ENCODE measurements around the gene SMCO4. TPM values are rescaled to one million over a fixed set of nuclear protein-coding genes. Genes with fewer than 3 reads are reported as not detected.

The SMCO4 gene
- total and polyA plus RNA-seq, 2 experiments from 2014 or later, result 42.2 to 49.0 TPM

GRCh38 chr11:93484716-93485115 lies 58.5 kb downstream of the SMCO4 start:
- no peak for ATAC-seq
- H3K4me1 Mint-ChIP-seq, result peaks cover 31% of the 10 kb centered on the region

More at GRCh38 chr11:93484716-93485115, 58.5 kb downstream of the SMCO4 start:
- H4K20me1 ChIP-seq (replicated peaks; ENCODE audit: insufficient read depth), result no peaks in the 10 kb centered on the region
- peaks cover 30% of the 10 kb centered on the region for H3K4me1 ChIP-seq (ENCODE audit: insufficient read depth)
- no peak overlapping the region for H3K27ac Mint-ChIP-seq
- no peak overlapping the region for H3K27ac ChIP-seq (ENCODE audit: low read depth)
- no peaks in the 10 kb centered on the region for H3K27me3 ChIP-seq (ENCODE audit: insufficient read depth)
- peaks cover 22% of the 10 kb centered on the region; the same call in 1 of the 2 replicates for H3K79me2 ChIP-seq (replicated peaks; ENCODE audit: insufficient read depth)
- peaks cover 1% of the 10 kb centered on the region; the same call in 1 of the 2 replicates for H3F3A ChIP-seq (replicated peaks; ENCODE audit: low read depth)
- no peak overlapping the region for H3K4me3 Mint-ChIP-seq
- DNase-seq (ENCODE audit: low spot score), result no peak
- TF ChIP-seq CREB1 (CRISPR knock-in tag; IDR thresholded peaks at IDR 0.05; ENCODE audit: low read depth), result no peak
- TF ChIP-seq POLR2AphosphoS5 (IDR thresholded peaks at IDR 0.05; ENCODE audit: low read depth), result no peak
- no peak for TF ChIP-seq EZH2phosphoT487 (IDR thresholded peaks at IDR 0.05; ENCODE audit: unreplicated experiment)
- TF ChIP-seq JUNB (IDR thresholded peaks at IDR 0.05; ENCODE audit: unreplicated experiment), result no peak
- TF ChIP-seq ZNF114 (CRISPR knock-in tag; IDR thresholded peaks at IDR 0.05), result no peak
- TF ChIP-seq, protein P1, sequence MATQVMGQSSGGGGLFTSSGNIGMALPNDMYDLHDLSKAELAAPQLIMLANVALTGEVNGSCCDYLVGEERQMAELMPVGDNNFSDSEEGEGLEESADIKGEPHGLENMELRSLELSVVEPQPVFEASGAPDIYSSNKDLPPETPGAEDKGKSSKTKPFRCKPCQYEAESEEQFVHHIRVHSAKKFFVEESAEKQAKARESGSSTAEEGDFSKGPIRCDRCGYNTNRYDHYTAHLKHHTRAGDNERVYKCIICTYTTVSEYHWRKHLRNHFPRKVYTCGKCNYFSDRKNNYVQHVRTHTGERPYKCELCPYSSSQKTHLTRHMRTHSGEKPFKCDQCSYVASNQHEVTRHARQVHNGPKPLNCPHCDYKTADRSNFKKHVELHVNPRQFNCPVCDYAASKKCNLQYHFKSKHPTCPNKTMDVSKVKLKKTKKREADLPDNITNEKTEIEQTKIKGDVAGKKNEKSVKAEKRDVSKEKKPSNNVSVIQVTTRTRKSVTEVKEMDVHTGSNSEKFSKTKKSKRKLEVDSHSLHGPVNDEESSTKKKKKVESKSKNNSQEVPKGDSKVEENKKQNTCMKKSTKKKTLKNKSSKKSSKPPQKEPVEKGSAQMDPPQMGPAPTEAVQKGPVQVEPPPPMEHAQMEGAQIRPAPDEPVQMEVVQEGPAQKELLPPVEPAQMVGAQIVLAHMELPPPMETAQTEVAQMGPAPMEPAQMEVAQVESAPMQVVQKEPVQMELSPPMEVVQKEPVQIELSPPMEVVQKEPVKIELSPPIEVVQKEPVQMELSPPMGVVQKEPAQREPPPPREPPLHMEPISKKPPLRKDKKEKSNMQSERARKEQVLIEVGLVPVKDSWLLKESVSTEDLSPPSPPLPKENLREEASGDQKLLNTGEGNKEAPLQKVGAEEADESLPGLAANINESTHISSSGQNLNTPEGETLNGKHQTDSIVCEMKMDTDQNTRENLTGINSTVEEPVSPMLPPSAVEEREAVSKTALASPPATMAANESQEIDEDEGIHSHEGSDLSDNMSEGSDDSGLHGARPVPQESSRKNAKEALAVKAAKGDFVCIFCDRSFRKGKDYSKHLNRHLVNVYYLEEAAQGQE (IDR thresholded peaks at IDR 0.05; ENCODE audit: unreplicated experiment), result no peak
- TF ChIP-seq ZNF331 (CRISPR knock-in tag; IDR thresholded peaks at IDR 0.05; ENCODE audit: low read depth), result no peak
- TF ChIP-seq EZH2 (IDR thresholded peaks at IDR 0.05; ENCODE audit: low read depth, unreplicated experiment), result no peak
- no peak for TF ChIP-seq STAT1 (IDR thresholded peaks at IDR 0.05; ENCODE audit: unreplicated experiment)
- TF ChIP-seq, protein P2, sequence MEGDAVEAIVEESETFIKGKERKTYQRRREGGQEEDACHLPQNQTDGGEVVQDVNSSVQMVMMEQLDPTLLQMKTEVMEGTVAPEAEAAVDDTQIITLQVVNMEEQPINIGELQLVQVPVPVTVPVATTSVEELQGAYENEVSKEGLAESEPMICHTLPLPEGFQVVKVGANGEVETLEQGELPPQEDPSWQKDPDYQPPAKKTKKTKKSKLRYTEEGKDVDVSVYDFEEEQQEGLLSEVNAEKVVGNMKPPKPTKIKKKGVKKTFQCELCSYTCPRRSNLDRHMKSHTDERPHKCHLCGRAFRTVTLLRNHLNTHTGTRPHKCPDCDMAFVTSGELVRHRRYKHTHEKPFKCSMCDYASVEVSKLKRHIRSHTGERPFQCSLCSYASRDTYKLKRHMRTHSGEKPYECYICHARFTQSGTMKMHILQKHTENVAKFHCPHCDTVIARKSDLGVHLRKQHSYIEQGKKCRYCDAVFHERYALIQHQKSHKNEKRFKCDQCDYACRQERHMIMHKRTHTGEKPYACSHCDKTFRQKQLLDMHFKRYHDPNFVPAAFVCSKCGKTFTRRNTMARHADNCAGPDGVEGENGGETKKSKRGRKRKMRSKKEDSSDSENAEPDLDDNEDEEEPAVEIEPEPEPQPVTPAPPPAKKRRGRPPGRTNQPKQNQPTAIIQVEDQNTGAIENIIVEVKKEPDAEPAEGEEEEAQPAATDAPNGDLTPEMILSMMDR (conservative IDR thresholded peaks at IDR 0.05; ENCODE audit: low read depth in 2 of 2), result no peak
- TF ChIP-seq, protein P3, sequence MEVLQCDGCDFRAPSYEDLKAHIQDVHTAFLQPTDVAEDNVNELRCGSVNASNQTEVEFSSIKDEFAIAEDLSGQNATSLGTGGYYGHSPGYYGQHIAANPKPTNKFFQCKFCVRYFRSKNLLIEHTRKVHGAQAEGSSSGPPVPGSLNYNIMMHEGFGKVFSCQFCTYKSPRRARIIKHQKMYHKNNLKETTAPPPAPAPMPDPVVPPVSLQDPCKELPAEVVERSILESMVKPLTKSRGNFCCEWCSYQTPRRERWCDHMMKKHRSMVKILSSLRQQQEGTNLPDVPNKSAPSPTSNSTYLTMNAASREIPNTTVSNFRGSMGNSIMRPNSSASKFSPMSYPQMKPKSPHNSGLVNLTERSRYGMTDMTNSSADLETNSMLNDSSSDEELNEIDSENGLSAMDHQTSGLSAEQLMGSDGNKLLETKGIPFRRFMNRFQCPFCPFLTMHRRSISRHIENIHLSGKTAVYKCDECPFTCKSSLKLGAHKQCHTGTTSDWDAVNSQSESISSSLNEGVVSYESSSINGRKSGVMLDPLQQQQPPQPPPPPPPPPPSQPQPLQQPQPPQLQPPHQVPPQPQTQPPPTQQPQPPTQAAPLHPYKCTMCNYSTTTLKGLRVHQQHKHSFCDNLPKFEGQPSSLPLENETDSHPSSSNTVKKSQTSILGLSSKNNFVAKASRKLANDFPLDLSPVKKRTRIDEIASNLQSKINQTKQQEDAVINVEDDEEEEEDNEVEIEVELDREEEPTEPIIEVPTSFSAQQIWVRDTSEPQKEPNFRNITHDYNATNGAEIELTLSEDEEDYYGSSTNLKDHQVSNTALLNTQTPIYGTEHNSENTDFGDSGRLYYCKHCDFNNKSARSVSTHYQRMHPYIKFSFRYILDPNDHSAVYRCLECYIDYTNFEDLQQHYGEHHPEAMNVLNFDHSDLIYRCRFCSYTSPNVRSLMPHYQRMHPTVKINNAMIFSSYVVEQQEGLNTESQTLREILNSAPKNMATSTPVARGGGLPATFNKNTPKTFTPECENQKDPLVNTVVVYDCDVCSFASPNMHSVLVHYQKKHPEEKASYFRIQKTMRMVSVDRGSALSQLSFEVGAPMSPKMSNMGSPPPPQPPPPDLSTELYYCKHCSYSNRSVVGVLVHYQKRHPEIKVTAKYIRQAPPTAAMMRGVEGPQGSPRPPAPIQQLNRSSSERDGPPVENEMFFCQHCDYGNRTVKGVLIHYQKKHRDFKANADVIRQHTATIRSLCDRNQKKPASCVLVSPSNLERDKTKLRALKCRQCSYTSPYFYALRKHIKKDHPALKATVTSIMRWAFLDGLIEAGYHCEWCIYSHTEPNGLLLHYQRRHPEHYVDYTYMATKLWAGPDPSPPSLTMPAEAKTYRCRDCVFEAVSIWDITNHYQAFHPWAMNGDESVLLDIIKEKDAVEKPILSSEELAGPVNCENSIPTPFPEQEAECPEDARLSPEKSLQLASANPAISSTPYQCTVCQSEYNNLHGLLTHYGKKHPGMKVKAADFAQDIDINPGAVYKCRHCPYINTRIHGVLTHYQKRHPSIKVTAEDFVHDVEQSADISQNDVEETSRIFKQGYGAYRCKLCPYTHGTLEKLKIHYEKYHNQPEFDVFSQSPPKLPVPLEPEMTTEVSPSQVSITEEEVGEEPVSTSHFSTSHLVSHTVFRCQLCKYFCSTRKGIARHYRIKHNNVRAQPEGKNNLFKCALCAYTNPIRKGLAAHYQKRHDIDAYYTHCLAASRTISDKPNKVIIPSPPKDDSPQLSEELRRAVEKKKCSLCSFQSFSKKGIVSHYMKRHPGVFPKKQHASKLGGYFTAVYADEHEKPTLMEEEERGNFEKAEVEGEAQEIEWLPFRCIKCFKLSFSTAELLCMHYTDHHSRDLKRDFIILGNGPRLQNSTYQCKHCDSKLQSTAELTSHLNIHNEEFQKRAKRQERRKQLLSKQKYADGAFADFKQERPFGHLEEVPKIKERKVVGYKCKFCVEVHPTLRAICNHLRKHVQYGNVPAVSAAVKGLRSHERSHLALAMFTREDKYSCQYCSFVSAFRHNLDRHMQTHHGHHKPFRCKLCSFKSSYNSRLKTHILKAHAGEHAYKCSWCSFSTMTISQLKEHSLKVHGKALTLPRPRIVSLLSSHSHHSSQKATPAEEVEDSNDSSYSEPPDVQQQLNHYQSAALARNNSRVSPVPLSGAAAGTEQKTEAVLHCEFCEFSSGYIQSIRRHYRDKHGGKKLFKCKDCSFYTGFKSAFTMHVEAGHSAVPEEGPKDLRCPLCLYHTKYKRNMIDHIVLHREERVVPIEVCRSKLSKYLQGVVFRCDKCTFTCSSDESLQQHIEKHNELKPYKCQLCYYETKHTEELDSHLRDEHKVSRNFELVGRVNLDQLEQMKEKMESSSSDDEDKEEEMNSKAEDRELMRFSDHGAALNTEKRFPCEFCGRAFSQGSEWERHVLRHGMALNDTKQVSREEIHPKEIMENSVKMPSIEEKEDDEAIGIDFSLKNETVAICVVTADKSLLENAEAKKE (CRISPR knock-in tag; IDR thresholded peaks at IDR 0.05), result no peak
- no peak for TF ChIP-seq NANOG (IDR thresholded peaks at IDR 0.05; ENCODE audit: borderline replicate concordance)
- TF ChIP-seq, protein P4, sequence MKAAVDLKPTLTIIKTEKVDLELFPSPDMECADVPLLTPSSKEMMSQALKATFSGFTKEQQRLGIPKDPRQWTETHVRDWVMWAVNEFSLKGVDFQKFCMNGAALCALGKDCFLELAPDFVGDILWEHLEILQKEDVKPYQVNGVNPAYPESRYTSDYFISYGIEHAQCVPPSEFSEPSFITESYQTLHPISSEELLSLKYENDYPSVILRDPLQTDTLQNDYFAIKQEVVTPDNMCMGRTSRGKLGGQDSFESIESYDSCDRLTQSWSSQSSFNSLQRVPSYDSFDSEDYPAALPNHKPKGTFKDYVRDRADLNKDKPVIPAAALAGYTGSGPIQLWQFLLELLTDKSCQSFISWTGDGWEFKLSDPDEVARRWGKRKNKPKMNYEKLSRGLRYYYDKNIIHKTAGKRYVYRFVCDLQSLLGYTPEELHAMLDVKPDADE (IDR thresholded peaks at IDR 0.05), result no peak
- H3K36me3 ChIP-seq (ENCODE audit: insufficient read depth), result no peaks in the 10 kb centered on the region
- H3K36me3 Mint-ChIP-seq (ENCODE audit: low read depth), result peaks cover 3% of the 10 kb centered on the region; the same call in 2 of the 3 replicates
- H3K4me3 ChIP-seq, result no peak overlapping the region
- H2AFZ ChIP-seq, result no peak overlapping the region
- H3K4me2 ChIP-seq, result no peak overlapping the region
- H3K9me2 ChIP-seq (ENCODE audit: insufficient read depth), result no peaks in the 10 kb centered on the region
- H3K27me3 Mint-ChIP-seq (ENCODE audit: insufficient read depth, low read depth, poor library complexity), result peaks cover 6% of the 10 kb centered on the region
- no peaks in the 10 kb centered on the region for H3K9me3 Mint-ChIP-seq

All from GM23338 (cell line).